Measurements from ENCODE around the gene PRLH.

DNA sequence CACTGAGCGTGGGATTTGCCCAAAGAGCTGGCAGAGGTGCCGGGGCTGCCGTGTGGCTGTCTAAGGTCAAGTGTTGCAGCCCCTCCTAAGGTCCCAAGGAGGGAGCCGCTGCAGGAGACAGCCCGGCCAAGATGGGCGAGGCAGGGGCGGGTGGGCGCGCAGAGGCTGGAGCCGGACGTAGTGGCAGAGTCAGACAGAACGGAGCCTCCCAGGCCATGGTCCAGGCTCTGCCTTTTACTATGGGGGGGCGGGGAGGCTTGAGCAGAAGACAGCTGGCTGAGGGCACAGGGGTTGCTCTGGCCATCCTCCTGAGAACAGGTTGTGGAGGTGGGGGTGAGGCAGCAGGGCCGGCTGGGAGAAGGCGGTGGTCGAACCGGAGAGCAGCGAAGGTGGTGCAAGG, 27.5 kb upstream of the PRLH start:
- no peak for TF ChIP-seq POLR2A (IDR thresholded peaks at IDR 0.05)
- TF ChIP-seq, protein P1, sequence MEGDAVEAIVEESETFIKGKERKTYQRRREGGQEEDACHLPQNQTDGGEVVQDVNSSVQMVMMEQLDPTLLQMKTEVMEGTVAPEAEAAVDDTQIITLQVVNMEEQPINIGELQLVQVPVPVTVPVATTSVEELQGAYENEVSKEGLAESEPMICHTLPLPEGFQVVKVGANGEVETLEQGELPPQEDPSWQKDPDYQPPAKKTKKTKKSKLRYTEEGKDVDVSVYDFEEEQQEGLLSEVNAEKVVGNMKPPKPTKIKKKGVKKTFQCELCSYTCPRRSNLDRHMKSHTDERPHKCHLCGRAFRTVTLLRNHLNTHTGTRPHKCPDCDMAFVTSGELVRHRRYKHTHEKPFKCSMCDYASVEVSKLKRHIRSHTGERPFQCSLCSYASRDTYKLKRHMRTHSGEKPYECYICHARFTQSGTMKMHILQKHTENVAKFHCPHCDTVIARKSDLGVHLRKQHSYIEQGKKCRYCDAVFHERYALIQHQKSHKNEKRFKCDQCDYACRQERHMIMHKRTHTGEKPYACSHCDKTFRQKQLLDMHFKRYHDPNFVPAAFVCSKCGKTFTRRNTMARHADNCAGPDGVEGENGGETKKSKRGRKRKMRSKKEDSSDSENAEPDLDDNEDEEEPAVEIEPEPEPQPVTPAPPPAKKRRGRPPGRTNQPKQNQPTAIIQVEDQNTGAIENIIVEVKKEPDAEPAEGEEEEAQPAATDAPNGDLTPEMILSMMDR (IDR thresholded peaks at IDR 0.05): no peak
